Ovary (tissue), 9 donors: ENCODE results near the gene SLC22A1. TPM values are rescaled to one million over a fixed set of nuclear protein-coding genes. Genes with fewer than 3 reads are reported as not detected.
A peak's percentile ranks its signal among the peaks of the same experiment; 100 is the strongest.
"Not testable (repeated sequence)": the region's sequence is repeated elsewhere in the genome, so short reads cannot be mapped to it uniquely, and the experiment has no call there.

Source experiments
- DNase-seq, 5 donors: peaks; one replicate each; pipeline ENCODE4 v3.0.0-alpha.2; 2019 to 2020
- H3K27ac ChIP-seq, 2 donors: fragments of 200-600 bp; one replicate each; pipeline versions ENCODE4 v1.5.1 to v1.8.0; 2019 to 2022
- H3K27me3 ChIP-seq: fragments of 200-600 bp; one replicate; pipeline ENCODE4 v1.8.0; 2022
- H3K36me3 ChIP-seq: fragments of 200-600 bp; sonication (generic); one replicate; pipeline ENCODE4 v1.5.1; 2019
- H3K4me1 ChIP-seq: one replicate; pipeline ENCODE4 v1.8.1; 2013; ENCODE audit warnings: mild to moderate bottlenecking, moderate library complexity; ENCODE audit not compliant: insufficient read depth
- H3K4me3 ChIP-seq: fragments of 200-600 bp; sonication (generic); one replicate; pipeline ENCODE4 v1.5.1; 2017
- H3K9me3 ChIP-seq, 2 donors: fragments of 200-600 bp in 1 of 2; sonication (generic) in 1 of 2; one replicate each; pipeline versions ENCODE4 v1.5.1 to v1.8.1; 2013 to 2019; ENCODE audit warnings: mild to moderate bottlenecking in 1 of 2, moderate library complexity in 1 of 2
- EP300 ChIP-seq: sonication (generic); formaldehyde crosslinking; IDR thresholded peaks from one replicate; pipeline ENCODE4 v1.6.1; 2017; ENCODE audit warnings: antibody characterized with exemption
- POLR2A ChIP-seq: fragments of 450-650 bp; IDR thresholded peaks from one replicate; pipeline ENCODE4 v1.6.1; 2017; ENCODE audit warnings: antibody characterized with exemption, mild to moderate bottlenecking, moderate library complexity
- WGBS, 3 donors: extraction: QIAGEN DNeasy Blood & Tissue Kit in 1 of 3; methylation state at CpG; one replicate each; pipeline versions ENCODE4 v1.1.5 to v1.1.7; 2013 to 2017; 5-methylcytosine and 5-hydroxymethylcytosine counted together
- intact Hi-C, 4 donors: fragments of 100-400 bp; cut with DNase I; formaldehyde crosslinking; loops; one replicate each; pipeline versions ENCODE4 v1.11.0 to v1.15.1; 2022 to 2023
- polyA plus RNA-seq, 2 donors: library from polyadenylated mRNA; stranded (reverse); fragments of 200-250 nt in 1 of 2; fragments of 350-450 nt in 1 of 2; fragmentation: Illumina TruSeq in 1 of 2; extraction: RNeasy Lipid Tissue Mini Kit (QIAGEN cat#74804) in 1 of 2; gene quantifications; one replicate each; pipeline ENCODE4 v1.2.3, GENCODE V29; 2013 to 2014
- total RNA-seq, 7 donors: library from RNA; depleted of rRNA in 2 of 7; stranded (reverse); fragments of >200 nt in 2 of 7; fragmentation: NEBNext Ultra II Directional in 3 of 7; extraction: Animal tissue kit (Norgen Biotek cat#: 25700) in 3 of 7; gene quantifications; one replicate each; pipeline versions ENCODE4 v1.1.0 to v1.2.4, GENCODE V29; 2016 to 2023
- TF ChIP-seq, protein P1 (sequence below), 3 donors: fragments of 450-650 bp in 2 of 3; fragments of 200-600 bp in 1 of 3; IDR thresholded peaks; one replicate each; pipeline versions ENCODE4 v1.5.1 to v1.8.0; 2016 to 2022; ENCODE audit warnings: antibody characterized with exemption in 3 of 3, mild to moderate bottlenecking in 1 of 3
- donor health status: DM: no; HTN: no; CAD: no; lungs with moderate emphysema.
- donor health status: DM: no; HTN: no; CAD: no.
- donor health status: Bipolar disorder and iron deficiency.
- donor health status: DM: yes; HTN: yes; CAD: no.
- donor health status: DM: no; HTN: no; CAD: no.
- donor health status: DM: yes; HTN: yes; CAD: no.

Gene SLC22A1
- total and polyA plus RNA-seq, 9 donors, result 0.23 to 2.4 (median 1.1) TPM; not detected in 1

DNA sequence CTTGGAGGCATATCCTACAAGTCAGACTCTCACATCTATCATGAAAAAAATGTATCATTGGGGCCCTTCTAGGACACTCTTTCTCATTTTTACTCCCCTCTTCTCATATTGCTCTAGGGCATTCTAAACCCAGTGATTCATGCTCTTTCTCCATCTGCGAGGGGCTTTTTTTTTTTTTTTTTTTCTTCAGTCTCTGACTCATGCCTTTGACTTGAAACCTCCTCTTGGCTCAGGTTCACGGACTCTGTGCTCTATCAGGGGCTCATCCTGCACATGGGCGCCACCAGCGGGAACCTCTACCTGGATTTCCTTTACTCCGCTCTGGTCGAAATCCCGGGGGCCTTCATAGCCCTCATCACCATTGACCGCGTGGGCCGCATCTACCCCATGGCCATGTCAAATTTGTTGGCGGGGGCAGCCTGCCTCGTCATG lies 17.8 kb downstream of the SLC22A1 start:
- intact Hi-C loops, result loop anchor here in 3 of 4 donors (5.0 to 10.0 kb wide), 3 partner anchors 208 to 318 kb away; partner anchors contain the start of gene SLC22A3 (in 1 of the 3)
- H3K36me3 ChIP-seq, result no peaks in the 10 kb centered on the region
- no peak overlapping the region for H3K4me3 ChIP-seq
- H3K9me3 ChIP-seq, result no peaks in the 10 kb centered on the region
- peaks cover 6% of the 10 kb centered on the region for H3K4me1 ChIP-seq
- DNase-seq, result peak; percentile 53 to 70 (median 65)
- no peak overlapping the region for H3K27ac ChIP-seq
- H3K27me3 ChIP-seq, result no peaks in the 10 kb centered on the region
- TF ChIP-seq POLR2A (no peak), EP300 (no peak)
- TF ChIP-seq, protein P1, sequence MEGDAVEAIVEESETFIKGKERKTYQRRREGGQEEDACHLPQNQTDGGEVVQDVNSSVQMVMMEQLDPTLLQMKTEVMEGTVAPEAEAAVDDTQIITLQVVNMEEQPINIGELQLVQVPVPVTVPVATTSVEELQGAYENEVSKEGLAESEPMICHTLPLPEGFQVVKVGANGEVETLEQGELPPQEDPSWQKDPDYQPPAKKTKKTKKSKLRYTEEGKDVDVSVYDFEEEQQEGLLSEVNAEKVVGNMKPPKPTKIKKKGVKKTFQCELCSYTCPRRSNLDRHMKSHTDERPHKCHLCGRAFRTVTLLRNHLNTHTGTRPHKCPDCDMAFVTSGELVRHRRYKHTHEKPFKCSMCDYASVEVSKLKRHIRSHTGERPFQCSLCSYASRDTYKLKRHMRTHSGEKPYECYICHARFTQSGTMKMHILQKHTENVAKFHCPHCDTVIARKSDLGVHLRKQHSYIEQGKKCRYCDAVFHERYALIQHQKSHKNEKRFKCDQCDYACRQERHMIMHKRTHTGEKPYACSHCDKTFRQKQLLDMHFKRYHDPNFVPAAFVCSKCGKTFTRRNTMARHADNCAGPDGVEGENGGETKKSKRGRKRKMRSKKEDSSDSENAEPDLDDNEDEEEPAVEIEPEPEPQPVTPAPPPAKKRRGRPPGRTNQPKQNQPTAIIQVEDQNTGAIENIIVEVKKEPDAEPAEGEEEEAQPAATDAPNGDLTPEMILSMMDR (IDR thresholded peaks at IDR 0.05), result no peak
- WGBS, 3 donors, result 72 to 83% (median 77%) methylated on average over 12 of the region's 12 CpGs

DNA sequence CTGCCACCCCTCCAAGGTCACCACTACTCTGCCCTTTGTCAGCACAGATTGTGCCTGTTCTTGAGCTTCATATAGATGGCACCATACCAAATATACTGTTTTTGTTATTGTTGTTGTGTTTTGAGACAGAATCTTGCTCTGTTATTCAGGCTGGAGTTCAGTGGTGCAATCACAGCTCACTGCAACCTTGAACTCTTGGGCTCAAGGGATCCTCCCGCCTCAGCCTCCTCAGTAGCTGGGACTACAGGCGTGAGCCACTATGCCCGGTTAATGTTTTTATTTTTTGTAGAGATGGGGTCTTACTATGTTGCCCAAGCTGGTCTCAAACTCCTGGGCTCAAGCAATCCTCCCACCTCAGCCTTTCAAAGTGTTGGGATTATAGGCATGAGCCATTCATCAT lies 18.9 kb downstream of the SLC22A1 start:
- 80 to 90% (median 90%) methylated on average over 3 of the region's 3 CpGs for WGBS, 3 donors
- H3K36me3 ChIP-seq, H3K4me1 ChIP-seq, intact Hi-C loops, H3K27ac ChIP-seq, DNase-seq, H3K4me3 ChIP-seq, H3K27me3 ChIP-seq, H3K9me3 ChIP-seq: not testable (repeated sequence)

DNA sequence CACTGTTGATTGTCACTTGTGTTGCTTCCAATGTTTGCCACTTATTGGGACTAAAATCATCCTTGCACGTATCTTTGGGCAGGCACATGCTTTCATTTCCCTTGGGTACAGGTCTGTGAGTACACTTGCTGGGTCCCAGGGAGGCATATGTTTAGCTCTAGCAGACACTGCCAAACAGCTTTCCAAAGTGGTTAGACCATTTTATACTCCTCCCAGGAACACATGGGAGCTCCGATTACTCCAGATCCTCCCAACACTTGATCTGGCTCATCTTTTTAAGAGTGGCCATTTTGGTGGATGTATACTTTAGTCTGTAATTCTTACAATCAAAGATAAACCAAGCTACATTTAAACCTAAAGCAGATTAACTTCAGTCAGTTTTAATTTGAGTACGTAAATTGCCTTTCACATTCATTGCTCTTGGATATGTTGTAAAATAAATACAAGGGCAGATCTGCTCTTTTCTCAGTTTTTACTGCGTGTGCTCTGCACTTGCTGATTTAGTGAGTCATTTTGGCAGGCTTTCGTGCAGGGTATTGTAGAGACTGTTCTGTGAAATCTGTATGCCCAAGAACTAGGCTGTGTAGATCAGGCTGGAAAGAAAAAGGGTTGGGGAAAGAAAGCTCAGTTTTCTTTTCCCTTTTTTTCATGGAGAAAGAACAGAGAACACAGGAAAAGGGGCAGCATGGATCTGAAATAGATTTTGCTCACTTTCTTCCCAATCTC lies 19.5 kb downstream of the SLC22A1 start:
- peak overlapping the region in 1 of 2 donors; percentile 16 for H3K27ac ChIP-seq

DNA sequence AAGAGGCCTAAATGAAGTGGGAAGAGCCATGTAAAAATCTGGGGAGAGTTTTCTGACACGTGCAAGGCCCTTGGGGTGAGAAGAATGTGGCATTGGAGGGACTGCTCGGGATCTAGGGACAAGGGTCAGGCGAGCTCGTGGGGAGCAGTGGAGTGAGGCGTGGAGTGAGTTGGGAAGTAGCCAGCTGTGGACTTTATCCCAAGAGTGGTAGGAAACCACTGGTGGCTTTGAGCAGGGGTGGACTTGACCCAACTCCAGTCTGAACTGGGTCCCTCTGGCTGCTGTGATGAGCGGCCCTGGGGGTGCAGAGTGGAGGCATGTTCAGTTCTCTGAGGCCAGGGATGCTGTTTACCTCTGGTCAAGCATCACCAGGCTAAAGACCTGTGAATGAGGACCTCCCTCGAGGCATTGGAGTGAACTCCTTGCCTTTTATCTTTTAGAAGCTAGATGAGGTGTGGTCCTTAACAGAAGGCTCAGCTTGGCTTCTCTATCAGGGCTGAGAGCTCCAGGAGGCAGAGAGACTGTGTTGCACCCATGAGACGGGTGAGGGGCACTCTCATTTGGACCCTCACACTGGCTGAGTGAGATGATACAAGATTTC lies 20.6 kb downstream of the SLC22A1 start:
- WGBS, 3 donors, result 87 to 93% (median 91%) methylated on average over 8 of the region's 8 CpGs

More for the DNA sequence above, 19.5 kb downstream of the SLC22A1 start:
- no peaks in the 10 kb centered on the region for H3K36me3 ChIP-seq
- DNase-seq, result no peak
- H3K4me3 ChIP-seq, result no peak overlapping the region
- H3K4me1 ChIP-seq, result peaks cover 6% of the 10 kb centered on the region
- H3K9me3 ChIP-seq, result no peaks in the 10 kb centered on the region
- no peaks in the 10 kb centered on the region for H3K27me3 ChIP-seq
- 33 to 57% (median 47%) methylated on average over 5 of the region's 5 CpGs for WGBS, 3 donors
- TF ChIP-seq EP300 (no peak), POLR2A (no peak)
- TF ChIP-seq, protein P1 (IDR thresholded peaks at IDR 0.05), result no peak
- intact Hi-C loops, result no loop called here

More for the DNA sequence above, 20.6 kb downstream of the SLC22A1 start:
- DNase-seq, result no peak
- Histone ChIP-seq H3K4me1 (peaks cover 6% of the 10 kb centered on the region), H3K27ac (no peak overlapping the region), H3K27me3 (no peaks in the 10 kb centered on the region), H3K36me3 (no peaks in the 10 kb centered on the region), H3K9me3 (no peaks in the 10 kb centered on the region), H3K4me3 (no peak overlapping the region)
- intact Hi-C loops, result no loop called here
- no peak for TF ChIP-seq EP300
- TF ChIP-seq, protein P1 (IDR thresholded peaks at IDR 0.05), result no peak
- no peak for TF ChIP-seq POLR2A
